ENCODE measurements around the gene CD300E. TPM values are rescaled to one million over a fixed set of nuclear protein-coding genes. Genes with fewer than 3 reads are reported as not detected.

Gene CD300E
- total RNA-seq, 1 experiment from 2014 or later, result not detected

- H3K4me1 ChIP-seq (ENCODE audit: low read length), result no peaks in the 10 kb centered on the region
- 0 out of 2 replicates have a peak, but pooled peaks cover 6% of the 10 kb centered on the region for H4K20me1 ChIP-seq (ENCODE audit: insufficient read depth, low read depth, low read length)
- H3K79me2 ChIP-seq (ENCODE audit: low read length), result no peaks in the 10 kb centered on the region
- H3K9ac ChIP-seq (ENCODE audit: low read length), result no peak overlapping the region
- H2AFZ ChIP-seq (ENCODE audit: low read length), result no peak overlapping the region
- H3K4me2 ChIP-seq (ENCODE audit: low read depth, low read length, poor library complexity, severe bottlenecking), result no peak overlapping the region
- H3K27ac ChIP-seq (ENCODE audit: low read length), result no peak overlapping the region
- no peaks in the 10 kb centered on the region for H3K27me3 ChIP-seq (ENCODE audit: low read length)
- no peaks in the 10 kb centered on the region for H3K9me3 ChIP-seq (ENCODE audit: low read length)
- H3K4me3 ChIP-seq (ENCODE audit: low read length), result no peak overlapping the region
- H3K9me2 ChIP-seq (replicated peaks; ENCODE audit: insufficient read depth, low read length), result no peaks in the 10 kb centered on the region
- no peak for DNase-seq
- H3K36me3 ChIP-seq (ENCODE audit: insufficient read depth, low read length), result no peaks in the 10 kb centered on the region
Measured at GRCh38 chr17:74612046-74612445, 11.5 kb downstream of the CD300E start.

GRCh38 chr17:74610108-74610507 lies 13.4 kb downstream of the CD300E start:
- H3K4me3 ChIP-seq (ENCODE audit: low read length), result no peak overlapping the region
- no peaks in the 10 kb centered on the region for H3K9me2 ChIP-seq (replicated peaks; ENCODE audit: insufficient read depth, low read length)
- no peak overlapping the region for H2AFZ ChIP-seq (ENCODE audit: low read length)
- no peak overlapping the region for H3K9ac ChIP-seq (ENCODE audit: low read length)
- H4K20me1 ChIP-seq (ENCODE audit: insufficient read depth, low read depth, low read length), result 0 out of 2 replicates have a peak, but pooled peaks cover 6% of the 10 kb centered on the region
- H3K27ac ChIP-seq (ENCODE audit: low read length), result no peak overlapping the region
- no peak overlapping the region for H3K4me2 ChIP-seq (ENCODE audit: low read depth, low read length, poor library complexity, severe bottlenecking)
- no peaks in the 10 kb centered on the region for H3K36me3 ChIP-seq (ENCODE audit: insufficient read depth, low read length)
- no peaks in the 10 kb centered on the region for H3K9me3 ChIP-seq (ENCODE audit: low read length)
- DNase-seq, result peak; percentile 51
- no peaks in the 10 kb centered on the region for H3K4me1 ChIP-seq (ENCODE audit: low read length)
- no peaks in the 10 kb centered on the region for H3K27me3 ChIP-seq (ENCODE audit: low read length)
- H3K79me2 ChIP-seq (ENCODE audit: low read length), result no peaks in the 10 kb centered on the region

- peaks cover 6% of the 10 kb centered on the region; the same call in 1 of the 2 replicates for H4K20me1 ChIP-seq (ENCODE audit: insufficient read depth, low read depth, low read length)
- H3K36me3 ChIP-seq (ENCODE audit: insufficient read depth, low read length), result no peaks in the 10 kb centered on the region
- H3K27ac ChIP-seq (ENCODE audit: low read length), result no peak overlapping the region
- no peak overlapping the region for H3K9ac ChIP-seq (ENCODE audit: low read length)
- H3K9me3 ChIP-seq (ENCODE audit: low read length), result no peaks in the 10 kb centered on the region
- no peak overlapping the region for H3K4me3 ChIP-seq (ENCODE audit: low read length)
- H3K27me3 ChIP-seq (ENCODE audit: low read length), result no peaks in the 10 kb centered on the region
- peaks cover 13% of the 10 kb centered on the region for H3K4me1 ChIP-seq (ENCODE audit: low read length)
- H2AFZ ChIP-seq (ENCODE audit: low read length), result no peak overlapping the region
- DNase-seq, result no peak
- no peaks in the 10 kb centered on the region for H3K79me2 ChIP-seq (ENCODE audit: low read length)
- no peaks in the 10 kb centered on the region for H3K9me2 ChIP-seq (replicated peaks; ENCODE audit: insufficient read depth, low read length)
- no peak overlapping the region for H3K4me2 ChIP-seq (ENCODE audit: low read depth, low read length, poor library complexity, severe bottlenecking)
Measured at GRCh38 chr17:74608511-74608910, 15.0 kb downstream of the CD300E start.

GRCh38 chr17:74607221-74607620 lies 16.3 kb downstream of the CD300E start:
- Histone ChIP-seq H2AFZ (ENCODE audit: low read length) (no peak overlapping the region), H3K79me2 (ENCODE audit: low read length) (no peaks in the 10 kb centered on the region), H3K27me3 (ENCODE audit: low read length) (no peaks in the 10 kb centered on the region), H3K4me3 (ENCODE audit: low read length) (no peak overlapping the region), H3K9me2 (replicated peaks; ENCODE audit: insufficient read depth, low read length) (no peaks in the 10 kb centered on the region), H3K36me3 (ENCODE audit: insufficient read depth, low read length) (no peaks in the 10 kb centered on the region), H4K20me1 (ENCODE audit: insufficient read depth, low read depth, low read length) (peaks cover 6% of the 10 kb centered on the region; the same call in 1 of the 2 replicates), H3K9me3 (ENCODE audit: low read length) (no peaks in the 10 kb centered on the region), H3K9ac (ENCODE audit: low read length) (no peak overlapping the region), H3K4me1 (ENCODE audit: low read length) (peaks cover 13% of the 10 kb centered on the region), H3K27ac (ENCODE audit: low read length) (no peak overlapping the region), H3K4me2 (ENCODE audit: low read depth, low read length, poor library complexity, severe bottlenecking) (no peak overlapping the region)
- DNase-seq, result no peak

- Histone ChIP-seq H3K4me2 (ENCODE audit: low read depth, low read length, poor library complexity, severe bottlenecking) (no peak overlapping the region), H3K79me2 (ENCODE audit: low read length) (no peaks in the 10 kb centered on the region), H3K9me3 (ENCODE audit: low read length) (no peaks in the 10 kb centered on the region), H3K4me1 (ENCODE audit: low read length) (peaks cover 13% of the 10 kb centered on the region), H3K27ac (ENCODE audit: low read length) (no peak overlapping the region), H3K9ac (ENCODE audit: low read length) (no peak overlapping the region), H4K20me1 (ENCODE audit: insufficient read depth, low read depth, low read length) (peaks cover 6% of the 10 kb centered on the region; the same call in 1 of the 2 replicates), H3K4me3 (ENCODE audit: low read length) (no peak overlapping the region), H3K9me2 (replicated peaks; ENCODE audit: insufficient read depth, low read length) (no peaks in the 10 kb centered on the region), H3K27me3 (ENCODE audit: low read length) (no peaks in the 10 kb centered on the region), H2AFZ (ENCODE audit: low read length) (no peak overlapping the region), H3K36me3 (ENCODE audit: insufficient read depth, low read length) (no peaks in the 10 kb centered on the region)
- DNase-seq, result no peak
Measured at GRCh38 chr17:74606050-74606449, 17.5 kb downstream of the CD300E start.

- peaks cover 13% of the 10 kb centered on the region for H3K4me1 ChIP-seq (ENCODE audit: low read length)
- H3K4me2 ChIP-seq (ENCODE audit: low read depth, low read length, poor library complexity, severe bottlenecking), result no peak overlapping the region
- H3K4me3 ChIP-seq (ENCODE audit: low read length), result no peak overlapping the region
- H3K9me2 ChIP-seq (replicated peaks; ENCODE audit: insufficient read depth, low read length), result no peaks in the 10 kb centered on the region
- no peak overlapping the region for H2AFZ ChIP-seq (ENCODE audit: low read length)
- H4K20me1 ChIP-seq (ENCODE audit: insufficient read depth, low read depth, low read length), result peaks cover 2% of the 10 kb centered on the region; the same call in 1 of the 2 replicates
- no peaks in the 10 kb centered on the region for H3K9me3 ChIP-seq (ENCODE audit: low read length)
- no peaks in the 10 kb centered on the region for H3K79me2 ChIP-seq (ENCODE audit: low read length)
- no peaks in the 10 kb centered on the region for H3K36me3 ChIP-seq (ENCODE audit: insufficient read depth, low read length)
- H3K9ac ChIP-seq (ENCODE audit: low read length), result no peak overlapping the region
- H3K27ac ChIP-seq (ENCODE audit: low read length), result no peak overlapping the region
- DNase-seq, result no peak
- no peaks in the 10 kb centered on the region for H3K27me3 ChIP-seq (ENCODE audit: low read length)
Measured at GRCh38 chr17:74605361-74605760, 18.2 kb downstream of the CD300E start.

GRCh38 chr17:74604761-74605160 lies 18.8 kb downstream of the CD300E start:
- no peaks in the 10 kb centered on the region for H3K9me3 ChIP-seq (ENCODE audit: low read length)
- H3K9ac ChIP-seq (ENCODE audit: low read length), result no peak overlapping the region
- H3K9me2 ChIP-seq (replicated peaks; ENCODE audit: insufficient read depth, low read length), result no peaks in the 10 kb centered on the region
- H3K79me2 ChIP-seq (ENCODE audit: low read length), result no peaks in the 10 kb centered on the region
- no peak overlapping the region for H3K4me2 ChIP-seq (ENCODE audit: low read depth, low read length, poor library complexity, severe bottlenecking)
- H2AFZ ChIP-seq (ENCODE audit: low read length), result no peak overlapping the region
- no peak overlapping the region for H3K27ac ChIP-seq (ENCODE audit: low read length)
- H4K20me1 ChIP-seq (ENCODE audit: insufficient read depth, low read depth, low read length), result no peaks in the 10 kb centered on the region; the same call in 1 of the 2 replicates
- no peaks in the 10 kb centered on the region for H3K36me3 ChIP-seq (ENCODE audit: insufficient read depth, low read length)
- no peaks in the 10 kb centered on the region for H3K27me3 ChIP-seq (ENCODE audit: low read length)
- H3K4me1 ChIP-seq (ENCODE audit: low read length), result peaks cover 13% of the 10 kb centered on the region
- H3K4me3 ChIP-seq (ENCODE audit: low read length), result no peak overlapping the region
- no peak for DNase-seq

GRCh38 chr17:74604200-74604599 lies 19.3 kb downstream of the CD300E start:
- H3K4me1 ChIP-seq (ENCODE audit: low read length), result peaks cover 13% of the 10 kb centered on the region
- no peaks in the 10 kb centered on the region for H3K27me3 ChIP-seq (ENCODE audit: low read length)
- no peak overlapping the region for H3K27ac ChIP-seq (ENCODE audit: low read length)
- peak; percentile 69 for DNase-seq
- H3K9ac ChIP-seq (ENCODE audit: low read length), result no peak overlapping the region
- H2AFZ ChIP-seq (ENCODE audit: low read length), result no peak overlapping the region
- no peaks in the 10 kb centered on the region for H3K9me2 ChIP-seq (replicated peaks; ENCODE audit: insufficient read depth, low read length)
- no peaks in the 10 kb centered on the region for H3K36me3 ChIP-seq (ENCODE audit: insufficient read depth, low read length)
- H3K4me2 ChIP-seq (ENCODE audit: low read depth, low read length, poor library complexity, severe bottlenecking), result no peak overlapping the region
- no peaks in the 10 kb centered on the region; the same call in 1 of the 2 replicates for H4K20me1 ChIP-seq (ENCODE audit: insufficient read depth, low read depth, low read length)
- H3K4me3 ChIP-seq (ENCODE audit: low read length), result no peak overlapping the region
- no peaks in the 10 kb centered on the region for H3K79me2 ChIP-seq (ENCODE audit: low read length)
- H3K9me3 ChIP-seq (ENCODE audit: low read length), result no peaks in the 10 kb centered on the region

GRCh38 chr17:74603746-74604145 lies 19.8 kb downstream of the CD300E start:
- Histone ChIP-seq H3K9ac (ENCODE audit: low read length) (no peak overlapping the region), H3K27me3 (ENCODE audit: low read length) (no peaks in the 10 kb centered on the region), H3K36me3 (ENCODE audit: insufficient read depth, low read length) (no peaks in the 10 kb centered on the region), H3K4me2 (ENCODE audit: low read depth, low read length, poor library complexity, severe bottlenecking) (no peak overlapping the region), H3K9me2 (replicated peaks; ENCODE audit: insufficient read depth, low read length) (no peaks in the 10 kb centered on the region), H2AFZ (ENCODE audit: low read length) (no peak overlapping the region), H3K4me1 (ENCODE audit: low read length) (peaks cover 13% of the 10 kb centered on the region), H3K79me2 (ENCODE audit: low read length) (no peaks in the 10 kb centered on the region), H3K27ac (ENCODE audit: low read length) (no peak overlapping the region), H3K9me3 (ENCODE audit: low read length) (no peaks in the 10 kb centered on the region), H3K4me3 (ENCODE audit: low read length) (no peak overlapping the region), H4K20me1 (ENCODE audit: insufficient read depth, low read depth, low read length) (no peaks in the 10 kb centered on the region; the same call in 1 of the 2 replicates)
- no peak for DNase-seq
